Activated CD4-positive, alpha-beta memory T cell treated with anti-CD3 and anti-CD28 coated beads for 36 hours (primary cell): ENCODE measurements around the gene FAM170A. TPM values are rescaled to one million over a fixed set of nuclear protein-coding genes. Genes with fewer than 3 reads are reported as not detected.

Source experiments
- CTCF ChIA-PET: fragments of 350-600 bp; sonication (Branson Sonifier 250); formaldehyde crosslinking; loops from one replicate; lab custom pipeline; 2021; ENCODE audit warnings: antibody characterized with exemption, inconsistent platforms; lab: Charles Lee
- POLR2A ChIA-PET: fragments of 350-600 bp; sonication (Branson Sonifier 250); formaldehyde crosslinking; loops from one replicate; lab custom pipeline; 2021; ENCODE audit warnings: antibody characterized with exemption; lab: Charles Lee
- DNase-seq: peaks from one replicate; pipeline ENCODE4 v3.0.0-alpha.2; 2020
- H3K27ac Mint-ChIP-seq: one replicate; pipeline ENCODE4 v1.8.0; 2021; ENCODE audit warnings: mixed read lengths
- H3K27me3 Mint-ChIP-seq: one replicate; pipeline ENCODE4 v1.8.0; 2021; ENCODE audit warnings: mixed read lengths
- H3K36me3 Mint-ChIP-seq: one replicate; pipeline ENCODE4 v1.8.0; 2021; ENCODE audit warnings: mixed read lengths
- H3K4me1 Mint-ChIP-seq: one replicate; pipeline ENCODE4 v1.8.0; 2021; ENCODE audit warnings: low read depth, mixed read lengths
- H3K4me3 Mint-ChIP-seq: one replicate; pipeline ENCODE4 v1.8.0; 2021; ENCODE audit warnings: mild to moderate bottlenecking, mixed read lengths
- H3K9me3 Mint-ChIP-seq: one replicate; pipeline ENCODE4 v1.8.0; 2021; ENCODE audit warnings: mixed read lengths
- intact Hi-C: fragments of 100-400 bp; cut with micrococcal nuclease; formaldehyde crosslinking; loops from one replicate; pipeline ENCODE4 v1.15.1; 2023
- total RNA-seq, 2 experiments: library from RNA; stranded (reverse); gene quantifications; one replicate each; pipeline ENCODE4 v1.2.3, GENCODE V29; 2021

Gene FAM170A, protein sequence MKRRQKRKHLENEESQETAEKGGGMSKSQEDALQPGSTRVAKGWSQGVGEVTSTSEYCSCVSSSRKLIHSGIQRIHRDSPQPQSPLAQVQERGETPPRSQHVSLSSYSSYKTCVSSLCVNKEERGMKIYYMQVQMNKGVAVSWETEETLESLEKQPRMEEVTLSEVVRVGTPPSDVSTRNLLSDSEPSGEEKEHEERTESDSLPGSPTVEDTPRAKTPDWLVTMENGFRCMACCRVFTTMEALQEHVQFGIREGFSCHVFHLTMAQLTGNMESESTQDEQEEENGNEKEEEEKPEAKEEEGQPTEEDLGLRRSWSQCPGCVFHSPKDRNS
- total RNA-seq = not detected

DNA sequence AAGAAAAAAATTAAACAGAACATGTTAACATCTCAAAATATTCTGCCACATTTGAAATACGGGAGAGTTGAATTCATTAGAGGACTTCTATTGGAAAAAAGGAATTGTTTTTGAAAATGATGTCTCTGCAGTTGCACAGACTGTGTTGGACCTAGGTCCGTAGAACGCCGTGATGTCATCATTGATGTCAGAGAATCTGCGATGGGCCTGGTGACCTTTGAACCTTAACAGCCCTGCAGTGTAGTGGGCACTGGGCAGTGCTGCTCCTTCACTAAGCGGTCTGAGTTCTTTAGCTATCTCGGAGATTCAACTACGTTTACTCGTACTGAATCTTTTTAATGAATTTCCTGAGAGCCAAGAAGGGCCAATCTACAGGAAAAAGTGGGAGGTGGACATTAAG, at the start of gene FAM170A:
Gene FAM170A (plus strand): TSS at position 220 of the 400 bp plus-strand sequence. CDS start 211 bp downstream, outside the sequence.
- intact Hi-C loops = no loop called here
- H3K9me3 Mint-ChIP-seq = no peaks in the 10 kb centered on the region
- no peak within 1 kb of the TSS for H3K4me3 Mint-ChIP-seq
- peaks cover 5% of the 10 kb centered on the region for H3K27me3 Mint-ChIP-seq
- DNase-seq = no peak
- H3K36me3 Mint-ChIP-seq = no peaks in the 10 kb centered on the region
- ChIA-PET POLR2A (no interaction called here), CTCF (no interaction called here)
- H3K27ac Mint-ChIP-seq = no peak within 1 kb of the TSS
- no peaks in the 10 kb centered on the region for H3K4me1 Mint-ChIP-seq

DNA sequence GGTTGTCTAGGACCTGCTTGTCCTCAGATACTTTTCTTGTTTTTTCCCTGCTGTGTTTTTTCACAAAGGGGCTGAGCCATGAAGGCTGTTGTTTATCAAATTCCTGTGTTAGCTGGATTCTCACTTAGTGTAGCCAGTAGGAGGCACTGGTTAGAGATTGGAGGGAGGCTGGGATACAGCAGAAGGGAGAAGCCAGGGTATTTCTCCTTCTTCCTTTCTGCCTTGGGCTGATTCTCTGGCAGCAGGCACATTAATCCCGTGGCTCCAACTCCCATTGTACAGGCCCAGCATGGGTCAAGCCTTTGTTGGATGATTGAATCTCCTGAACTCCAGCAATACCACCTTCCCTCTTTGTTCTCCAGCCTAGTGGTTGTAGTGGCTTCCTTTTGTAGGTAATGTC, 46.4 kb upstream of the FAM170A start:
- Mint-ChIP-seq H3K36me3 (no peaks in the 10 kb centered on the region), H3K9me3 (no peaks in the 10 kb centered on the region), H3K27me3 (no peaks in the 10 kb centered on the region), H3K4me1 (no peaks in the 10 kb centered on the region), H3K4me3 (no peak overlapping the region), H3K27ac (no peak overlapping the region)
- ChIA-PET POLR2A (no interaction called here), CTCF (no interaction called here)
- intact Hi-C loops = no loop called here
- DNase-seq = no peak

DNA sequence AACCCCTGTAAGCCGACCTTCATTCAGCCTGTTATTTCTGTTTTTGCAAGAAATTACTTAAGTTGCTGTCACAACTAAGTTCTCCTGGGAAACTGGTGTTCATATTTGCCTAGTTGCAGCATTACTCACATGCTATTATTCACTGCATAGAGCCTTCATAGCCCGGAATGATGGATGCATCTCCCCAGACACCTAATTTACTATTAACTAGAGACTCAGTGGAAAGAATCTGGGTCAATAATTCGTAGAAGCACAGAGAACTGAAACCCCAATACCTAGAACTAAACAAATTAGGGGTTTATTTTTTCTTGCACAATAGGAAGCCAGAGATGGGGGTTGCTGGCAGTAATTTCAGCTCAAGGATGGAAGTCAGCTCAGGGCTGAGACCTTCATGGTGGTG, 45.7 kb upstream of the FAM170A start:
- Mint-ChIP-seq H3K4me3 (no peak overlapping the region), H3K27ac (no peak overlapping the region), H3K4me1 (no peaks in the 10 kb centered on the region), H3K36me3 (no peaks in the 10 kb centered on the region), H3K27me3 (no peaks in the 10 kb centered on the region), H3K9me3 (no peaks in the 10 kb centered on the region)
- intact Hi-C loops = no loop called here
- ChIA-PET CTCF (no interaction called here), POLR2A (no interaction called here)
- no peak for DNase-seq

DNA sequence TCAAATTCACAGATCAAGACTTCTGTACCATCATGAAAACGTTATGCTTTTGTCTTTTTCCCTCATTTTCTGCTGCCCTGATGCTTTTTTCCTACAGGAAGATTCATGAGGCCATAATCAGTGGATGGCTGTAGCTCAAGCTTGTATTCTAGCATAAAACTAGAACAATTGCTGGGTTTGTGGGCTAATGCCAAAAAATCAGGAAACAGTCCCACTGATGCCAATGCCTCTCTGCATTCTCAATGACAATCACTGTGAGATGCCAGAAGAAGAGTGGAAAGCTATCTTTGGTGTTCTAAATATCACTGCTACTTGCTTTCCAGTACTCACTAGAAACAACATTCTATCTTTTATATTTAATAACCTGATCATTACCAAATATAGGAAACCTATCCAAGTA, 33.3 kb upstream of the FAM170A start:
- POLR2A ChIA-PET = no interaction called here
- H3K4me3 Mint-ChIP-seq = no peak overlapping the region
- H3K27ac Mint-ChIP-seq = no peak overlapping the region
- no peaks in the 10 kb centered on the region for H3K36me3 Mint-ChIP-seq
- H3K9me3 Mint-ChIP-seq = peaks cover 10% of the 10 kb centered on the region
- H3K27me3 Mint-ChIP-seq = no peaks in the 10 kb centered on the region
- DNase-seq = no peak
- intact Hi-C loops = no loop called here
- no peaks in the 10 kb centered on the region for H3K4me1 Mint-ChIP-seq
- CTCF ChIA-PET = no interaction called here

DNA sequence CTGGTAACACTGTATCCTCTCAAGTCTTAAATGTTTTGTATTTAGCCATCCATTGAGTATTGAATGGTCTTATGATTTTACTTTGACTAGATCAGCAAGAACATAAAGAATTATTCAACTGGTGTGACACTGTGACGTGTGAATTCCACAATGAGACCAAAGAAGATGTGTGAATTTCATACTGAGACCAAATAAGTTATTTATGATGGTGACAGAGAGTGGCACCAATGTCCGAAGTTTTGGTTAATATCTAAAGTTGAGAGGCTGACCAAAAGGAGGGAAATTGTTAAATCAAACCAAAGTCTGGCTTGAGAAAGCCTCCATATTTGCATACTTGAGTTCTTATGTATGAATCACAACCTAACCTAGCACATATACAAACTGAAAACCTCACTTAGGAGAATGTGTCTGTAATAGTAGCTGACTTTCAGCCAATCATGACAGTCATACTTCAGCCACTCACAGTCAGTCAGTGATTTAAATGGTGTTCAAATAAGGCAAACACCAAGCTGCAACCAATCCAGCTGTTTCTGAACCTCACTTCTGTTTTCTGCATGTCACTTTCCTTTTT, 31.5 kb upstream of the FAM170A start:
- DNase-seq = no peak
- H3K27ac Mint-ChIP-seq = no peak overlapping the region
- no peaks in the 10 kb centered on the region for H3K27me3 Mint-ChIP-seq
- ChIA-PET CTCF (no interaction called here), POLR2A (no interaction called here)
- no peaks in the 10 kb centered on the region for H3K36me3 Mint-ChIP-seq
- no peak overlapping the region for H3K4me3 Mint-ChIP-seq
- H3K9me3 Mint-ChIP-seq = peaks cover 10% of the 10 kb centered on the region
- intact Hi-C loops = no loop called here
- H3K4me1 Mint-ChIP-seq = no peaks in the 10 kb centered on the region

DNA sequence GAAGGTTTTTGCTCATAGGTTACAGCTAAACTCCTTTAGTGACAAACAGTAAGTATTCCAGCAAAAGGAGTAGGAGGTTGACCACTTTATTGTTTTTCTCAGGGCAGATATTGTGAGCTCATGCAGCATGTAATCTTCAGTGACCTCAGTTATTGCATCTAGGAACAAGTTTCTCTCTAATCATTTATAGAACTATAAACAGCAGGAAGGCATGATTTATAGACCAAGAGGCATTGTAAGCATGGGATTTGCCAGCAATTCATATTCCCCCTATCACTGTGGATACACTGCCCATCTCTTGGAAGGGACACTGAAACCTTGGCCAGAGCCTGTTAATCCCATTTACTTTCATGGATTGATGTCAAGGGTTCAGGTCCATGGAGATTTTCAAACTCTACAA, 15.4 kb upstream of the FAM170A start:
- ChIA-PET POLR2A (no interaction called here), CTCF (no interaction called here)
- DNase-seq = no peak
- Mint-ChIP-seq H3K9me3 (no peaks in the 10 kb centered on the region), H3K4me1 (no peaks in the 10 kb centered on the region), H3K27ac (no peak overlapping the region), H3K36me3 (no peaks in the 10 kb centered on the region), H3K4me3 (no peak overlapping the region), H3K27me3 (no peaks in the 10 kb centered on the region)
- intact Hi-C loops = no loop called here

DNA sequence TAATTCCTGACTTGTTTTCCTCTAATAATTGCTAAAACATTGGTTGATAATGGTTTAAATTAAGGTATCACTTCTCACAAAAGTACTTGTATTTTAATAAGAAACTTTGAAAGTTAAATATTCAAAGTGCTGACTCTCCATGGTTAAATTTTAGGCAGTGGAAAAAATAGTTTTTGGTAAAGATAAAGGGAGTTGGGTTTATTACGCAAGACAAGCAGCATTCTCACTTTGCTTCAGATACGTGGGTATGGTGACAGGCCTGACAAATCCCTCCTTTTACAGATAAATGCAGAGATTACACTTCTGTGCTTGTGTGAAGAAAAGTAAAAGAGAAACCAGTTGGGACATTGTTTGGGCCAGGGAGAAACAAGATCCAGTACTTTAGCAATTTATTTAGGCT, 14.5 kb upstream of the FAM170A start:
- no peaks in the 10 kb centered on the region for H3K27me3 Mint-ChIP-seq
- no peak for DNase-seq
- CTCF ChIA-PET = no interaction called here
- H3K4me1 Mint-ChIP-seq = no peaks in the 10 kb centered on the region
- intact Hi-C loops = no loop called here
- no peaks in the 10 kb centered on the region for H3K36me3 Mint-ChIP-seq
- no peaks in the 10 kb centered on the region for H3K9me3 Mint-ChIP-seq
- H3K4me3 Mint-ChIP-seq = no peak overlapping the region
- POLR2A ChIA-PET = no interaction called here
- no peak overlapping the region for H3K27ac Mint-ChIP-seq

DNA sequence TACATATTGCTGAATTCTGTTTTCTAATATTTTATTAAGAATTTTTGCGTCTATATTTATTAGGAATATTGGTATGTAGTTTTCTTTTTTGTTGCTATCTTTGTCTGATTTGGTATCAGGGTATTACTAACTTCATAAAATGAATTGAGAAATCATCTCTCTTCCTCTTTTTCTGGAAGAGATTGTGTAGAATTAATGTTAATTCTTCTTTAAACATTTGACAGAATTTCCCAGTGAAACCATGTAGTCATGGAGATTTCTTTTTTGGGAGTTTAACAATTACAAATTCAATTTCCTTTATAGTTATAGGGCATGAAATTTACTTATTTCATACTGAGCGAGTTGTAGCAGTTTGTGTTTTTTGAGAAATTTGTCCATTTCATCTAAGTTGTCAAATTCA, 3.3 kb upstream of the FAM170A start:
- H3K9me3 Mint-ChIP-seq = no peaks in the 10 kb centered on the region
- no peaks in the 10 kb centered on the region for H3K36me3 Mint-ChIP-seq
- ChIA-PET POLR2A (no interaction called here), CTCF (no interaction called here)
- H3K27me3 Mint-ChIP-seq = peaks cover 5% of the 10 kb centered on the region
- no peaks in the 10 kb centered on the region for H3K4me1 Mint-ChIP-seq
- H3K27ac Mint-ChIP-seq = no peak overlapping the region
- DNase-seq = no peak
- H3K4me3 Mint-ChIP-seq = no peak overlapping the region
- intact Hi-C loops = no loop called here

DNA sequence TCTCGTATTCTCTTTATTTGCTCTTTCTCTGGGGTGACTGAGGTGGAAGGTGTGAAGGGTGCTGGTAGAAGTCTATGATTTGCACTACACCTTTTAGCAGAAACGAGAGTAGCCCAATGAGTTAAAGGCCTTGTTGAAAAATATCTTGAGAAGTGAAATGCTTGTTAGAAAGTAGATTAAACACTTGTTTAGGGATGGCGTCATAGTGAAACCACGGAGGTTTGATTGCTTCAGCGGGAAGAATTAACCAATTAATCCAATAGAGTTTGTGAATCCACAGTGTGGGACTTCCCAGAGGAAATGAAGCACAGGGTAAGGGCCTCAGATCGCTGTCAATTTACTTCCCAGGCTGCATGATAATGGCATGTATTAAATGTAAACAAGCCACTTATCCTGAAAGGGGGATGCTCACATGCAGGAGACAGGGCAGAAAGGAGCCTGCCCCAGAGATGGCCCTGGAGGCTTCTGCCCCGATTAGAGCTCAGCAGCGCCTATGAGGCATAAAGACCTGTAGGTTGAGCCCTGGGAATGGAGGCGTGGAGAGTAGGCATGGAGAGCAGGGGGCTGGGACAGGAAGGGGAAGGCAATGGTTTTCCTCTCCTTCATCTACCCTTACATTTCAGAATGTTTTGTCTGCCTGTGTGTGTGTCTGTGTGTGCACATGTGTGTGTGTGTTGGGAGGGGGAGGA, 1.5 kb downstream of the FAM170A start:
- Mint-ChIP-seq H3K4me3 (no peak overlapping the region), H3K36me3 (no peaks in the 10 kb centered on the region), H3K27me3 (peaks cover 5% of the 10 kb centered on the region), H3K9me3 (no peaks in the 10 kb centered on the region), H3K27ac (no peak overlapping the region), H3K4me1 (no peaks in the 10 kb centered on the region)
- ChIA-PET POLR2A (no interaction called here), CTCF (no interaction called here)
- intact Hi-C loops = no loop called here
- no peak for DNase-seq

DNA sequence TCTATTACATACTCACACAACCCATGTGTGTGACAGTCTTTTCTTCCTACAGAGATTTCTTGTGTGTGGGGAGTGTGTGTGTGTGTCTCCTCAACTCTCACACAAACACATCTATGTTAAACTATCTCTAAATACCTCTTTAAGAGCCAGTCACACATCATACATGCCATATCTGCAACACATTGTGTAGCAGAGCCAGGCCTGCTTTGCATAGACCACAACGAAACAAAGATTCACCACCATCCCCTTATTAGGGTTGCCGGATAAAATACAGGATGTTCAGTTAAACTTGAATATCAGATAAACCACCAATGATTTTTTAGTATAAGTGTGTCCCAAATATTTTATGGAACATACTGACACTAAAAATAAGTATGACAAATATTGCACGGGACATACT, 2.3 kb downstream of the FAM170A start:
- no peak for DNase-seq
- no peaks in the 10 kb centered on the region for H3K36me3 Mint-ChIP-seq
- H3K4me3 Mint-ChIP-seq = no peak overlapping the region
- intact Hi-C loops = no loop called here
- POLR2A ChIA-PET = no interaction called here
- no peak overlapping the region for H3K27ac Mint-ChIP-seq
- CTCF ChIA-PET = no interaction called here
- H3K27me3 Mint-ChIP-seq = peaks cover 1% of the 10 kb centered on the region
- no peaks in the 10 kb centered on the region for H3K4me1 Mint-ChIP-seq
- no peaks in the 10 kb centered on the region for H3K9me3 Mint-ChIP-seq

DNA sequence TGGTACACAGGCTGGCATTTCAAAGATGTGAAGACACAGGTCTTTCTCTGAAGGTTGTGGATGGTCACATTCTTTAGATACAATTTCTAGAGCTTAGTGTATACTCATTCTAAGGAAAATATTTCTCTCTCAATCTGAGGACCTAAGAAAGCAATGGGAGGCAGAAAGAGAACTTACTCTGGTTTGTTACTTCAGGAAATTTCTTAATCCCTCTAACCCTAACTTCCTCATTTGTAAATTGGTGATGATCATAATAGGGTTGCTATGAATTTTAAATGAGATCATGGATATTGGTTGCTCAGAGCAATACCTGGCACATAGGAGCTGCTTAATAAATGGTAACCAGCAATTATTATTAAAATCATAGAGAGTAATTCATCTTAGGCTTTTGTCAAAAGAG, 22.1 kb downstream of the FAM170A start:
- ChIA-PET POLR2A (no interaction called here), CTCF (no interaction called here)
- Mint-ChIP-seq H3K4me1 (no peaks in the 10 kb centered on the region), H3K36me3 (no peaks in the 10 kb centered on the region), H3K27ac (no peak overlapping the region), H3K9me3 (no peaks in the 10 kb centered on the region), H3K27me3 (peaks cover 2% of the 10 kb centered on the region), H3K4me3 (no peak overlapping the region)
- no peak for DNase-seq
- intact Hi-C loops = no loop called here

DNA sequence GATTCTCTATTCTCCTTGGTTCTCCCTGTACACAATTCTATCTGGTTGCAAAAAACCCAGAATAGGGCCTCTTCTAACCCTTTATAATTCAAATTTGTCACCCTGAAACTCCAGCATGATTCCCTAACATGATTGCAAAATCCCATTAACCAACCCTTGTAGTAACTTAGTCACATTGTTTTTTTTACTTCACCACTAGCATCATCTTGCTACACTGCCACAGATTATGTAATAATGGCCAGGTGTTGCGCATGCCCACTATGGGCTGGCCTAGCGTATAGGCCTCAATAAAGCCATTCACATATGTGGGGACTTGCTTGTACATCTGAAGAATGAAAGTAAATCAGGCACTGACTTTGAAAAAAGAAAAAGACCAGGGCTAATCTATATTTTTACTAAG, 25.7 kb downstream of the FAM170A start:
- Mint-ChIP-seq H3K27ac (no peak overlapping the region), H3K4me3 (no peak overlapping the region), H3K9me3 (no peaks in the 10 kb centered on the region), H3K4me1 (no peaks in the 10 kb centered on the region), H3K27me3 (no peaks in the 10 kb centered on the region), H3K36me3 (no peaks in the 10 kb centered on the region)
- ChIA-PET CTCF (no interaction called here), POLR2A (no interaction called here)
- DNase-seq = no peak
- intact Hi-C loops = no loop called here

DNA sequence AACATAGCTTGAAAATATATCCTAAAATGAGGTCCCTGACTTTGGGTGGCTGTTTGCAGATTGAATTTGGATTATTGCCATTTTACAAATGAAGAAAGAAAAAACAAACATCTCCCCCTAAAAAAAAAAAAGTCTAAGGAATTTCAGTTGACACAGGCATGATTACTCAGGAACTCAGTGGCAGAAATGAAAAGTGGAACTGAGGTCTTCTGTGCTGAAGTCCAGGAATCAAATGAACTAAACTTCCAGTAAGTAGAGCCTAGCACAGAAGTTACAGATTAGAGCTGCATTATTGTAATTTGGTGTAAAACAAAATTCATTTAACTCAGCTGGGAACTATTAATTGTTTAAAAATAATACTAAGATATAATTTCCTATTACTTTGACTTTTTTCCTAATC, 26.7 kb downstream of the FAM170A start:
- Mint-ChIP-seq H3K36me3 (no peaks in the 10 kb centered on the region), H3K4me3 (no peak overlapping the region), H3K27ac (no peak overlapping the region), H3K9me3 (no peaks in the 10 kb centered on the region), H3K4me1 (no peaks in the 10 kb centered on the region), H3K27me3 (no peaks in the 10 kb centered on the region)
- intact Hi-C loops = no loop called here
- CTCF ChIA-PET = interaction anchor here (0.6 kb wide), 1 partner anchor 209 kb away, joined by 3 read pairs; no protein-coding TSS in a partner anchor
- DNase-seq = no peak
- POLR2A ChIA-PET = no interaction called here
